ENCODE results near the gene CPLANE2.
A peak's percentile ranks its signal among the peaks of the same experiment; 100 is the strongest.
"Not testable (repeated sequence)": the region's sequence is repeated elsewhere in the genome, so short reads cannot be mapped to it uniquely, and the experiment has no call there.

Gene CPLANE2

DNA sequence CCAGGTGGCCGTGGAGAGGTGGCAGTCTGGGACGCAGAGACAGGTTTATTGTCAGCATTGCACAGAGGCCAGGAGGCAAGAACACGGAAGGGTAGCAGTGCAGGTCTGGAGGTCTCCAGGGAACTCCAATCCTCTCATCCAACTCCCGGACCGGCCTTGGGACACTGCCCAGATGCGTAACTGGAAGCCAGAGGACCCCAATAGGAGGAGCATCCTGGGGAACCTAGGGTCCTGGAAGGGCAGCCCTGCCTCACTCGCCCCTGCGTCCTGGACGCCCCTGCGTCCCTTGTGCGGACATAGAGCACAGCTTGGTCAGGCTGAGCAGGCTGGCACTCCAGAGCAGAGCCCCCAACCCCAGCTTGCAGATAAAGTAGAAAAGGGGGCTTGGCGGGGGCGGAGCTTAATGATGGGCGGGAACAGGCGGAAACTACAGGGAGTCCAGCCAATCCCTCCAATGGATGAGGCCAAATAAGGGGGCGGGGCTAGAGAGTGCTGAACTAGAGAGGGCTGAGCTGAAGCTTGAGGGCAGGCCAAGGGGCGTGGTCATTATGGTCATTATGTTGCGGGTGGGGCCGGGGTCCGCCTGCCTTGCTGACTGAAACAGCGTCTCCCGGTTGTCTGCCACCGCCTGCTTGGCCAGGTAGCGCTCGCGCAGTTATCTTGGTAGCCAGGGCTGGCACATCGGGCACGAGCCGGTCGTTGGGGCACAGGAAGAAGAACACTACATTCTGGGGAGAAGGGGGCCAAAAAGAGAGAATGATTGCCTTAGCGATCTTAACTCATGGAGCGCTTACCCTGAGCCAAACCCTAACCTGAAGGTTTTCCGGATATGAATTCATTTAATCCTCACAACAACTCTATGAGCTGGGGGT, 20.9 kb downstream of the CPLANE2 start:
- H3K9ac ChIP-seq = no peak overlapping the region
- H2AFZ ChIP-seq = peak overlapping the region; percentile 70
- H3K27me3 ChIP-seq (ENCODE audit: control insufficient read depth, insufficient read depth, low read length) = no peaks in the 10 kb centered on the region
- H3K9me3 ChIP-seq (ENCODE audit: control insufficient read depth, low read length) = no peaks in the 10 kb centered on the region
- H3K79me2 ChIP-seq = no peaks in the 10 kb centered on the region
- H3K4me3 ChIP-seq (ENCODE audit: low read depth, low read length) = peak overlapping the region; percentile 68
- H3K36me3 ChIP-seq (ENCODE audit: control insufficient read depth, insufficient read depth, low read length) = no peaks in the 10 kb centered on the region
- TF ChIP-seq, protein P1, sequence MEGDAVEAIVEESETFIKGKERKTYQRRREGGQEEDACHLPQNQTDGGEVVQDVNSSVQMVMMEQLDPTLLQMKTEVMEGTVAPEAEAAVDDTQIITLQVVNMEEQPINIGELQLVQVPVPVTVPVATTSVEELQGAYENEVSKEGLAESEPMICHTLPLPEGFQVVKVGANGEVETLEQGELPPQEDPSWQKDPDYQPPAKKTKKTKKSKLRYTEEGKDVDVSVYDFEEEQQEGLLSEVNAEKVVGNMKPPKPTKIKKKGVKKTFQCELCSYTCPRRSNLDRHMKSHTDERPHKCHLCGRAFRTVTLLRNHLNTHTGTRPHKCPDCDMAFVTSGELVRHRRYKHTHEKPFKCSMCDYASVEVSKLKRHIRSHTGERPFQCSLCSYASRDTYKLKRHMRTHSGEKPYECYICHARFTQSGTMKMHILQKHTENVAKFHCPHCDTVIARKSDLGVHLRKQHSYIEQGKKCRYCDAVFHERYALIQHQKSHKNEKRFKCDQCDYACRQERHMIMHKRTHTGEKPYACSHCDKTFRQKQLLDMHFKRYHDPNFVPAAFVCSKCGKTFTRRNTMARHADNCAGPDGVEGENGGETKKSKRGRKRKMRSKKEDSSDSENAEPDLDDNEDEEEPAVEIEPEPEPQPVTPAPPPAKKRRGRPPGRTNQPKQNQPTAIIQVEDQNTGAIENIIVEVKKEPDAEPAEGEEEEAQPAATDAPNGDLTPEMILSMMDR (IDR thresholded peaks at IDR 0.05) = no peak
- no peak overlapping the region for H3K27ac ChIP-seq
- H3K4me1 ChIP-seq = peaks cover 3% of the 10 kb centered on the region
- H3K4me2 ChIP-seq (ENCODE audit: low read length) = peak overlapping the region; percentile 72

DNA sequence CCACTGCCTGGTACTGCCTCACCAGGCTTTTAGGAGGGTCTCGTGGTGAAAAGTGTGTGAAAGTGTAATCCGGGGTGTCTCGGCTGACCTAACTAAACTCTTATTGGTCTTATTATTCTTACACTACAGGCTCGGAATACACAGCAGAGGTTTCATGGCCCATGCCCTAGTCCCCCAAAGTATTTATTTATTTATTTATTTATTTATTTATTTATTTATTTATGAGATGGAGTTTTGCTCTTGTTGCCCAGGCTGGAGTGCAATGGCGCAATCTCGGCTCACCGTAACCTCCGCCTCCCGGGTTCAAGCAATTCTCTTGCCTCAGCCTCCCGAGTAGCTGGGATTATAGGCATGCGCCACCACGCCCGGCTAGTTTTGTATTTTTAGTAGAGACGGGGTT, 21.7 kb downstream of the CPLANE2 start:
- not testable (repeated sequence) for H3K27ac ChIP-seq; H3K36me3 ChIP-seq (ENCODE audit: control insufficient read depth, insufficient read depth, low read length); H2AFZ ChIP-seq; H3K4me2 ChIP-seq (ENCODE audit: low read length); H3K4me3 ChIP-seq (ENCODE audit: low read depth, low read length); H3K79me2 ChIP-seq; H3K9ac ChIP-seq; H3K9me3 ChIP-seq (ENCODE audit: control insufficient read depth, low read length); H3K4me1 ChIP-seq; H3K27me3 ChIP-seq (ENCODE audit: control insufficient read depth, insufficient read depth, low read length)

DNA sequence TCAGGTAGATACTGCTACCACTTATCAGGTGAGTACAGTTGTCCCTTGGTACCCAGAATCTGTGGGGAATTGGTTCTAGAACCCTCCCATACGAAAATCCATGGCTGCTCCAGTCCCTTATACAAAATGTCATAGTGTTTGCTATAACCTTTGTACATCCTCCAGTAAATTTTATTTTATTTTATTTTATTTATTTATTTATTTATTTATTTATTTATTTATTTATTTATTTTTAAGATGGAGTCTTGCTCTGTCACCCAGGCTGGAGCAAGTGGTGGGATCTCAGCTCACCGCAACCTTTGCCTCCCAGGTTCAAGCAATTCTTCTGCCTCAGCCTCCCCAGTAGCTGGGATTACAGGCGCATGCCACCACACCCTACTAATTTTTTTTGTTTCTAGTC, 23.4 kb downstream of the CPLANE2 start:
- H3K79me2 ChIP-seq; H3K27me3 ChIP-seq (ENCODE audit: control insufficient read depth, insufficient read depth, low read length); H2AFZ ChIP-seq; H3K4me1 ChIP-seq; H3K4me2 ChIP-seq (ENCODE audit: low read length); H3K4me3 ChIP-seq (ENCODE audit: low read depth, low read length); H3K9me3 ChIP-seq (ENCODE audit: control insufficient read depth, low read length); H3K27ac ChIP-seq; H3K9ac ChIP-seq; H3K36me3 ChIP-seq (ENCODE audit: control insufficient read depth, insufficient read depth, low read length): not testable (repeated sequence)

DNA sequence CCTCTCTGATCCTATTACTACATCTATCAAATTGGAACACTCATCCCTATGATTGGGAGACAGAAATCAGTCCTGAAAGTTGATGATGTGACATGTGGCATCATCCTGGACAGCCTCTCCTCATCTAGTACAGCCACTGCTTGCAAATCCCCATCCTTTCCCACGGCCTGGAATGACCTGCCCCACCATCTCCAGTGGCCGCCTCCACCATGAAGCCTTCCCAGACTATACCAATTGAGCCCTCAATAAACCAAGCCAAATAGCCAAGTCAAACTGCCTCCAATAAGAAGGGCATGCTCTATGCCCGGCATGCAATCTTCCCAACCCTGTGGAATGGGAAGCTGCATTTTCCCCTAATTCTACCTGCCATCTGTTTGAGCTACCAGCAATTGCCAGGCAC, 24.0 kb downstream of the CPLANE2 start:
- H3K27me3 ChIP-seq (ENCODE audit: control insufficient read depth, insufficient read depth, low read length) = no peaks in the 10 kb centered on the region
- peak overlapping the region; percentile 60 for H2AFZ ChIP-seq
- H3K36me3 ChIP-seq (ENCODE audit: control insufficient read depth, insufficient read depth, low read length) = no peaks in the 10 kb centered on the region
- no peaks in the 10 kb centered on the region for H3K79me2 ChIP-seq
- TF ChIP-seq, protein P1 (IDR thresholded peaks at IDR 0.05) = no peak
- H3K4me1 ChIP-seq = peaks cover 3% of the 10 kb centered on the region
- no peaks in the 10 kb centered on the region for H3K9me3 ChIP-seq (ENCODE audit: control insufficient read depth, low read length)
- H3K9ac ChIP-seq = no peak overlapping the region
- no peak overlapping the region for H3K4me3 ChIP-seq (ENCODE audit: low read depth, low read length)
- H3K27ac ChIP-seq = peak overlapping the region; percentile 4
- H3K4me2 ChIP-seq (ENCODE audit: low read length) = peak overlapping the region; percentile 75

DNA sequence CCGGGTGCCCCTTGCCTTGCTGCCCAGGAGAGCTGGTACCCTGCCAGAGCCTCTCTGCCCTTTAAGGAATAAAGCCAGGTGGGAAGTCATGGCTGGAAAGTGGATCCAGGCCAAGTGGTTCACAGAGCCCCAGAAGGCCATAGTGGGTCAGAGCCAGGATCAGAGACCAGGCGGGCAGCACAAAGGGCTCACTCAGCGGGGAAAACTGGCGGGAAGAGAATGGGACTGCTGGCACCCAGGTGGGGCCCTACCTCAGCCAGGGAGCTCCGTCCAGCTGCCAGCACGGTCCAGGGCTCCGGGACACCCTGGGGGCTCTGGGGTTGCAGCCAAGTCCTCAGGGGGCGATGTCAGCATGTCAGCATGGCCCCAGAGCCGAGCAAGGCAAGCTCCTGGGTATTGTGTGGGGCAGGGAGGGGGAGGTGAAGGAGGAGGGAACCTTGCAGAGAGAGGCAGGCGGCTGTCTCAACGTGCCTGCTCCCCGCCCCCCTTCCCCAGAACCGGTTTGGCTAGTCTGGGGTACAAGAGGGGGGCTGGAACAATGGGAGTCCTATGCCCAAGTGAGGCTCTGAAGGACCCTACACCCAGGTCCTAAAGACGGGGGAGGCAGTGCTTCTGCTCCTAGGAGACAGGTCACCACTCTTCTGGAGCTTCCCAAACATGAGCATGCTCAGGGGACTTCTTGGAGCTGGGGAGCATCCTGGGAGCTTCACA, 24.6 kb downstream of the CPLANE2 start, which contains the start of gene ARHGEF19:
ARHGEF19 (minus strand) TSS at position 402 of the 711 bp plus-strand sequence. CDS start 3,598 bp downstream, outside the sequence.
- H3K36me3 ChIP-seq (ENCODE audit: control insufficient read depth, insufficient read depth, low read length) = no peaks in the 10 kb centered on the region
- TF ChIP-seq, protein P1 (IDR thresholded peaks at IDR 0.05) = no peak
- no peaks in the 10 kb centered on the region for H3K79me2 ChIP-seq
- H3K27ac ChIP-seq = peak within 1 kb of the TSS; percentile 44
- H3K4me2 ChIP-seq (ENCODE audit: low read length) = peak within 1 kb of the TSS; percentile 75
- no peak within 1 kb of the TSS for H3K9ac ChIP-seq
- H3K9me3 ChIP-seq (ENCODE audit: control insufficient read depth, low read length) = no peaks in the 10 kb centered on the region
- H2AFZ ChIP-seq = peak within 1 kb of the TSS; percentile 60
- H3K4me1 ChIP-seq = peaks cover 3% of the 10 kb centered on the region
- H3K27me3 ChIP-seq (ENCODE audit: control insufficient read depth, insufficient read depth, low read length) = no peaks in the 10 kb centered on the region
- peak within 1 kb of the TSS; percentile 49 for H3K4me3 ChIP-seq (ENCODE audit: low read depth, low read length)

All from parathyroid adenoma (tissue), 2 donors.